A204.1 (cell line): ENCODE data around the gene CARD11.

Source experiments
- FAIRE-seq: peaks from 2 replicates; lab custom pipeline; 2012; peaks lifted over from hg19 to GRCh38; lab: Jason Lieb, UNC

Gene CARD11

DNA sequence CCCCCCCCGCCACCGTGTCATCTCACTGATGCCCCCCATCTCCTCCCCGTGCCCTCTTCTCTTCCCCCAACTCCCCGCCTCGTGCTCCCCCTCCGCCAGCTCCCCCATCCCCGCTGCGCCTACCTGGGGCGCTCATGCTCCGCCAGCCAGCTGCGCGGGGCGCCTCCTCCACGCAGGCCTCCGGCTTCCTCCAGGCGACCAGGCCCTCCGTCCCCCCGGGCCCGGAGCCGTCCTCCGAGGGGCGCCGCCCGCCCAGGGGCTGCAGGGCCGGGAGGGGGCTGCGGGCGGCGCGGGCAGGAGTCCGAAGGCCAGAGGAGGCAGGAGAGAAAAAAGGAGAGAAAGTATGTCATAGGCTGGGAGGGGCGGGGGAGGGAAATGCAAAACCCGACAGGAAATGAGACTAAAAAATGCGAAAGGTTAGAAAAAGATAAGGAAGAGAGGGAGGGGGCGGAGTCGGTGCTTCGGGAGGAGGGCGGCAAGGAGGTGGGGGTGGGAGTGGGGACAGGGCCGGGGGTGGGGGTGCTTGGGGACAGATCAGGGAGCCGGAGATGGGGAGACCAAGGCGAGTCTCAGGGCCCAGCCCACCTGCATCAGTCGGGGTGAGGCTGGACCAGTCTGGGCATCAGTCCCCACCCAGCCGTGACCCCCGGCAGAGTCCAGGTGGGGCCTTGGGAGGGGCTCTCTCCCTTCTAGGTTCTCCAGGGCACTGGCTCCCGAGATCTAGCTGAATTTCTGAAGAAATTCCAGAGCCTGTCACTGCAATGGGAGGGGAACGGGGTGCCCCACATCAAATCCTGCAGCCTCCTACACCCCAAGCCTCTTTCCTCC, at the start of gene CARD11:
Gene CARD11, minus strand, starts transcription at position 324 of the 828 bp plus-strand sequence. CDS start 85,361 bp downstream, outside the sequence.
- no peak for FAIRE-seq

DNA sequence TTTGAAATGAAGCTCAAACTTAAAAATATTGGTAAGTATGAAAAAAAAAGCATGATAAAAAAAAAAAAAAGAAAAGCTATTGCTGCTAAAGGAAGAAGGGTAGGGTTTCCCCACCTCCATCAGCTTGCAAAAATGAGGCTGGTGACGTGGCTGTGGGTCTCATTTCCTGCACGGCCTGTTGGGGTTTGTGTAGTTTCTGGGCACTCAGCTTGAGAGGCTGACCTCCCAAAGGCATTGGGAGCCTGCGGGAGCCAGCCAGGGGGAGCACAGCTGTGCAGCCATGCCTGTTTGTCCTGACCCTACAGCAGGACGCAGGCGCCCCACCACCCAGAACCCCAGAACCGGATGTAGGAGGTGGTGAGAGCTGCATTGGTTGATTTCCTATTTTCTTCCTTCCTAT, 48.8 kb upstream of the CARD11 start:
- FAIRE-seq: no peak

DNA sequence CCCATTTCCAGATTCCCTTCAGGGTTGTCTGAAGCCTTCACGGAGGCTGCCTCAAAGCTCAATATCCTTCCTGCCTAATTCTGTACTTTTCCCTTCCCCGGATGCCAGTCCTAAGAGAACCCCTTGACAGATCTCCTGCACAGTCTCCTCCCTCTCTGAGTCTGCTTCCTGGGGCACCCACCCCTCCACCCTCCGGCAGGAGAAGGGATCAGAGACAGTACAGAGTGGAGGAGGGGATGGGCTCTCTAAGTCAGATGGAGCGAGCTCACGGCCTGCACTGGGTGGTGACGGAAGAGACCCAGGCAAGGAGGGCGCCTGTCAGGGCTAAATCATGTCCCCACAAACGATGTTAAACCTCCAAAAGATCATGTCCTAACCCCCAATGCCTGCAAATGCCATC, 48.0 kb upstream of the CARD11 start:
- no peak for FAIRE-seq

DNA sequence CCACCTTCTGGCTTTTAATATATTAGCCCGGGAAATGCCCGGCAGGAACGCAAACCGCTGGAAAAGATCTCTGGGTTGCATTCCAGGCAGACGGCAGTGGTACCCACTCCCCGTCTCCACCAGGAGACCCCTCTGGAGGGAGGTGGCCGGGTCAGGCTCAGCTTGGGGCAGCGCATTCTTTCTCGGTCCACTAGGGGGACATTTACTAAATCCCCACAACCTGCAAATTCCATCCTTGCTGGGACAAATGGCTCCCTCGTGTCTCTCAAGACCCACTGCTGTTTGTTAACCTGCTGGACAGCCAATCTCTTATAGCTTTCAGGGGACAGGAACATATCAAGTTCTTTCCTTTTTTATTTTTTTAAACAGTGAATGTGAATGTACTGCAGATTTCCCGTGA, 45.8 kb upstream of the CARD11 start:
- FAIRE-seq: no peak

DNA sequence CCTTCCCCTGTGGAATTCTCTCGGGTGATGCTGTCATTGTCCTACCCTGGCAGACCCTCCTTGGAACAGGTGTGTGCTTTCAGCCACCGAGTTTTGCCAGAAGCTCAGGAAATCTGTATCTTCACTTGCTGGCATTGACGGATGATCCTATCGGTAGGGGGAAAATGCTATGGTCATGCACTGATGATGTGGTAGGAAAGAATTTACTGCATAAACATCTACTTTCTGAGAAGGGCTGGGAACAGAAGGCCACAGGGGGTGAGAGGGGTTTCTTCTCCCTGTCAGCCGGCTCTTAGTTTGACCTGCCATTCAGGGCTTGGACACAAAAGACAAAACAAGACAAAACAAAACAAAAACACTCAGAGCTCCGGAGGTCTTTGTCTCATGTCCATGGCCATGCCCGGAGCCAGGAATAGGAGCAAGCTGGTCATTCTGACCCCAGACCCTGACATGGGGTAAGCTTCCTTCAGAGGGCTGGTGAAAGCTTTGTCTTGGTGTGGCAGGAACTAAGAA, 43.6 kb upstream of the CARD11 start:
- no peak for FAIRE-seq

DNA sequence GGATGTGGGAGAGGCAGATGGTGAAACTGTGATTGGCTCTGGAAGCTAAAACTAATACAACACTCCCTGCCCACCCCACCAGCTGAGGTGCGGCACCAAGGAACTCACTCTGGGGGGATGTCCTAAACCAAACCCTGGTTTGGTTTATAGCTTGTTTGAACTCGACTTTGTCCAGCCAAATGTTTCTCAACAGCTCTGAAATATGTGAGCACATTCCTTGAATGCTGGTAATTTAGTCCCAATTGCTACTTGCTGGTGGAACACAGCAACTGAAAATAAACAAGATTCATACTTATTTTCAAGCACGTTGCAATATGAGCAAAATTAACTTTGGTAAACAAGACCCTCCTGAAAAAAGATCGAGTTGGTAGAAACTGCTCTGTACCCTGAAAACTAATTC, 39.7 kb upstream of the CARD11 start:
- FAIRE-seq: no peak

DNA sequence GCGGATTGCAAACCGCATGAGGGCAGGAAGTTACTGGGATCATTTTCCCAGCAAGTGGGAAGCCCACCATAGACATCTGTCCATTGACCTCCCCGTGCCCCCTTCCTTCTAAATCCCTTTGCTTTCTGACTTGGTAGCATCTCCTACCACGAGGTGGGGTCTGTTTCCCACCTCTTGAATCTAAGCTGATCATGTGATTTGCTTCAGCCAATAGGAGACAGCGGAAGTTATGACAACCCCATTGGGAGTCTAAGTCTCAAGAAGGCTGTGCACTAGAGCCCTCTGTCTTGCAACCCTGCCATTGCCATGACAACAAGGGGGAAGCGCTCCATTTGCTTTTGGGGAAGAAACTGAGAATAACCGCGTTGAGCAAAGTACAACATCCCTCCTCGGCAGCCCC, 39.2 kb upstream of the CARD11 start:
- no peak for FAIRE-seq

DNA sequence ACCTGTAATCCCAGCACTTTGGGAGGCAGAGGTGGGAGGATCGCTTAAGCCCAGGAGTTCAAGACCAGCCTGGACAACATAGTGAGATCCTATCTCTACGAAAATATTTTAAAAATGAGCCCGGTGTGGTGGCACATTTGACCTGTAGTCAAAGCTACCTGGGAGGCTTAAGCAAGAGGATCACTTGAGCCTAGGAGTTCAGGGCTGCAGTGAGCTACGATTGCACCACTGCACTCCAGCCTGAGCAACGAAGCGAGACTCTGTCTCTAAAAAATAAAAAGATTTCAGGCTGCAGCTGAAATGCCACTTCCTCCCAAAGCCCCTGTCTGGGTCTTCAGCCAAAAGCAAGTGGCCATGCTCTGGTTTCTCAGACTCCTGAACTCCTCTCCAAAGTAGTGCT, 38.7 kb upstream of the CARD11 start:
- no peak for FAIRE-seq

DNA sequence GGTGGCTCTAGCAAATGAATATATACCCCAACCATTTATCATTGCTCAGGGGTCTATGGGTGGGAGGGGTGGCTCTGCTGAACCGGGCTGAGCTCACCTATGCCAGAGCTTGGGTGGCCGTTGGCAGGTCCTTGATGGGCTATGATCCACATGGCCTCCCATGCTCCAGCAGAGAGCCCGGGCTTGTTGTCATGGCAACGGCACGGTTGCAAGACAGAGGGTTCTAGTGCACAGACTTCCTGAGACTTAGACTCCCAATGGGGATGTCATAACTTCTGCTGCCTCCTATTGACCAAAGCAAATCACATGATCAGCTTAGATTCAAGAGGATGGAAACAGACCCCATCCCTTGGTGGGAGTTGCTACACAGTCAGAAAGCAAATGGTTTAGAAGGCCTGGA, 36.4 kb upstream of the CARD11 start:
- no peak for FAIRE-seq

DNA sequence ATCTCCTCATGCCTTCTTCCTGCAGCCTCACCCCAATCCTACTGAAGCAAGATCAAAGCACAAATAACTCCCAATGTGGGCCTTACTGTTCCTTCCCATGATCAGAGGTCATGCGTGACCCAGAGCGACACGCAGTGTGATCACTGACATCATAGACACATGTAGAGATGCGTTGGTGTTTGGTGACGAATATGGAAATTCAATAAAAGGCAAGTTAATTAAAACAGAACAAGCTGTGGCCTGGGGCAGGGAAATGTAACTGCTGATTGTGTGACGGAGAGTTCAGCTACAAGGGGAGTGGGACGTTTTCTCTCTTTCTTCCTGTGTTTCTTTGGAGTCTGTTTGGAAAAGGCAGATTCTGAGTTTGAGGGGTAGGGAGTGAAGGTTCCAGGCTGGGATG, 34.8 kb upstream of the CARD11 start:
- no peak for FAIRE-seq

DNA sequence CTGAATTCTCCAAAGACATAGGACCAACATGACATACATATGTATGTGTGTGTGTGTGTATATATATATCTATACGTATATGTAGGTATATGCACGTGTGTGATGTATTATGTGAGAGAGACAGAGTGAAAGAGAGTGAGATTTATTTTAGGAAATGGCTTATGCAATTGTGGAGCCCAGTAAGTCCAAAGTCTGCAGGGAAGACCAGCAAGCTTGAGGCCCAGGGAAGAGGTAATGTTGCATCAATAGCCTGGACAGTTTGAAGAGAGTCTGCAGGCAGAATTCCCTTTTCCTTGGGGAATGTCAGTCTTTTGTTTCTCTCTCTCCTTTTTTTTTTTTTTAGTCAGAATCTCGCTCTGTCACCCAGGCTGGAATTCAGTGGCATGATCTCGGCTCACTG, 33.0 kb upstream of the CARD11 start:
- no peak for FAIRE-seq

DNA sequence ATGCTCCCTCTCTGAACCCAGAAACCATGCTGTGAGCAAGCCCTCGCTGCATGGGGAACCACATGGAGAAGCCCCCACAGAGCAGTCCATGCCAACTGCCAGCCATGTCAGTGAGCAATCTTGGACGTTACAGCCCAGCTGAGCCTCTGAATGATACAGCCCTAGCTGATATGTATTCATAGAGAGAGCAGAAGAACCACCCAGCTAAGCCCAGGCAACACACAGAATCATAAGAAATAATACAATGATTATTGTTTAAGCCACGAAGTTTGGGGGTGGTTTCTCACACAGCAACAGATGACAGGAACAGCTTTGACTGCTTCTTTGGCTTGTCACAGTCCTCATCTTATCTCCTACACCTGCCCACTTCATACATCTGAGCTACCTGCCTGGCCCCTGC, 32.5 kb upstream of the CARD11 start:
- no peak for FAIRE-seq

DNA sequence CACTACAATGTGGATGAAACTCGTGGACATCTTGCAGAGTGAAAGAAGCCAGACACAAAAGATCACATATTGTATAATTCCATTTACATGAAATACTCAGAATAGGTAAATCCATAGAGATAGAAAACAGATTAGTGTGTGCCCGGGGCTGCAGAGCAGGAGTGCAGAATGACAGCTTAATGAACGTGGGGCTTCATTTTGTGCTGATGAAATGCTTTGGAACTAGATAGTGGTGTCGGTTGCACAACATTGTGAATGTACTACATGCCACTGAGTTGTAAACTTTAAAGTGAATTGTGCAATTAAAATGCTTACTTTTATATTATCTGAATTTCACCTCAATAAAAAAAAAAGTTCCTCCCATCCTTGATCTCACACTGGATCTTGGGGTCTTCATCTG, 31.8 kb upstream of the CARD11 start:
- no peak for FAIRE-seq

DNA sequence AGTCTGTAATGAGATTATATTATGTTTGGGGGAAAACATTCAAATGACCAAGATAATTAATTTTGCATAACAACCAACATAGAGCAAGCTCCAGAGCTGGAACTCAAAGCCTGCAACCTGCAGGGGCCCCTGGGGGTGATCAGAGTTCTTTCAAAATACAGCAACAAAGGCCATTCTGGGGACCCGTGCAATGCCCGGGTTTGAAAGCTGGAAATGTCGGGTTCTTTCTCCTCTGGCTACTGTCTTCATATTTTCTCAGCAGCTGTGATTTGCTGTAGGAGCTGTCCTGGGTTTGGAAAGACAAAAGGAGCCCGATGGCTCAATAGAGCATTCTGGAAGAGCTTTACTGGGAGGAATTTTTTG, 30.8 kb upstream of the CARD11 start:
- no peak for FAIRE-seq

DNA sequence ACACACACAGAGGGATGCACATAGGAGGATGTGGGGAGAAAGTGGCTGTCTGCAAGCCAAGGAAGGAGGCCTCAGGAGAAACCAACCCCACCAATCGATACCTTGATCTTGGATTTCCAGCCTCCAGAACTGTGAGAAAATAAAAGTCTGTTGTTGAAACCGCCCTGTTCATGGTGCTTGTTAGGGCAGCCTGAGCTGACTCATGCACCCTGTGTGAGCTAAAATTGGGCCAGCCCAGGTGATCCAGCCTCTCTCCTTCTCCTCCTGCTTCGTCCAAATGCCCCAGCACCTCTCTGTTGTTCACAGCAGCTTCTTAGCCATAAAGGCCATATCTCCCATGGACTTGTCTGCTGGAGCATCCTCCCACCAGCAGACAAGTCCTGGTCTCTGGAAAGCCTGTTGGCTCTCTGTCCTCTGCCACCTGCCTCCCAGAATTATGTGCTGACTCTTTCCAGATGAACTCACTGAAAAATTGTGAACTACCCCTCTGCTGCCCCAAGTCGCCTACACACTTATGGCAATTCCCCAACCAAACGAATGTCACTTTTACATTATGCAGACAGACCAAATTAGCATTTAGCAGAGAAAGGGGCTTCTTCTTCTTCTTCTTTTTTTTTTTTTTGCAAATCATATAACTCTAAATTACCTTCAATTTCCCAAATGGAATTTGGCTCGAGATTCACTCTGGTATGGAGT, 30.2 kb upstream of the CARD11 start:
- FAIRE-seq: no peak

DNA sequence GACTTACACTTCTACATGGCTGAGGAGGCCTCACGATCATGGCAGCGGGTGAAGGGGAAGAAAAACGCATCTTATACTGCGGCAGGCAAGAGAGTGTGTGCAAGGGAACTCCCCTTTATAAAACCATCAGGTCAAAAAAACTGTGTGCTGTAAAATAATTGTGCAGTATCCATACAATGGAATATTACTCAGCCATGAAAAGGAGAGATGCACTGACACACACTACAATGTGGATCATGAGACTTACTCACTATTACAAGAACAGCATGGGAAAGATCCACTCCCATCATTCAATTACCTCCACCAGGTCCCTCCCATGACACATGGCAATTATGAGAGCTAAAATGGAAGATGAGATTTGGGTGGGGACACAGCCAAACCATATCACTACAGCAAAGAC, 27.2 kb upstream of the CARD11 start:
- FAIRE-seq: no peak

DNA sequence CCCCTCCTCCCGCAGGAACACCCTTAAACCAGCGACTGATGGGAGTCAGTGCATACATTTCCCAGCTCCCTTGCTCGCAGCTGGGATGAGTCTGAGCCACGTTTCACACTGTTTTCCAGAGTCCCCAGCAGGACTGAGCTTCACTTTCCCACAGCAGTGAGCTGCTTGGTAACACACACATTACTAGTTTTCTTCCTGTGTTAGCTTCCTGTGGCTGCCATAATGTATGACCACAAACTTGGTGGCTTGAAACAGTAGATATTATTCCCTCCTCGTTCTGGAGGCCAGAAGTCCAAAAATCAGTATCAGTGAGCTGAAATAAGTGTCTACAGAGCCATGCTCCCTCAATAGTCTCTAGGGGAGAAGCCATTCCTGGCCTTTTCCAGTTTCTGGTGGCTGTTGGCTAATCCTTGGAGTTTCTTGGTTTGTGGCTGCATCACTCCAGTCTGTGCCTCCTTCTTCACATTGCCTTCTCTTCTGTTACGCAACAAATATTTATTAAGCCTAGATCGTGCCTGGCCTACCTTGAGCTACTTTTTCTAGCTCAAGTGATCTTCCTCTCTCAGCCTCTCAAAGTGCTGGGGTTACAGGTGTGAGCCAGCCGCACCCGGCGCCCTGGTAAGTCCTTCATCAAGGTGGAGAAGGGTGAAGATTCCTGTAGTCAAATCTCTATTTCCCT, 26.2 kb upstream of the CARD11 start:
- no peak for FAIRE-seq

DNA sequence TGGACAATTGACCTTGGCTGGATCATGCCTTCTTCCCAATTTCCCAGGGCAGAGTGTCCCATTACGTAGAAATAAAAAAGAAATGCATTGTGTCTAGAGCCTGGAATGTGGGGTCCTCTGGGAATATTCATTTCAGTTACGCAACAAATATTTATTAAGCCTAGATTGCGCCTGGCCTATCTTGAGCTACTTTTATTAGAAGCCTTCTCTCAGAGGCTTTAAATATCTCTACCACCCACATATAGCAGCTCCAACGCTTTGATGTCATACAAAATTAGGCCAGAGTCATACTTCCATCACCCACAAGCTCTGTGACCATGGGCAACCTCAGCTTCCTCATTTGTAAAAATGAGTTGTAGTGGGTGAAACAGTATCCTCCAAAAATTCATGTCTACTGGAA, 24.9 kb upstream of the CARD11 start:
- no peak for FAIRE-seq

DNA sequence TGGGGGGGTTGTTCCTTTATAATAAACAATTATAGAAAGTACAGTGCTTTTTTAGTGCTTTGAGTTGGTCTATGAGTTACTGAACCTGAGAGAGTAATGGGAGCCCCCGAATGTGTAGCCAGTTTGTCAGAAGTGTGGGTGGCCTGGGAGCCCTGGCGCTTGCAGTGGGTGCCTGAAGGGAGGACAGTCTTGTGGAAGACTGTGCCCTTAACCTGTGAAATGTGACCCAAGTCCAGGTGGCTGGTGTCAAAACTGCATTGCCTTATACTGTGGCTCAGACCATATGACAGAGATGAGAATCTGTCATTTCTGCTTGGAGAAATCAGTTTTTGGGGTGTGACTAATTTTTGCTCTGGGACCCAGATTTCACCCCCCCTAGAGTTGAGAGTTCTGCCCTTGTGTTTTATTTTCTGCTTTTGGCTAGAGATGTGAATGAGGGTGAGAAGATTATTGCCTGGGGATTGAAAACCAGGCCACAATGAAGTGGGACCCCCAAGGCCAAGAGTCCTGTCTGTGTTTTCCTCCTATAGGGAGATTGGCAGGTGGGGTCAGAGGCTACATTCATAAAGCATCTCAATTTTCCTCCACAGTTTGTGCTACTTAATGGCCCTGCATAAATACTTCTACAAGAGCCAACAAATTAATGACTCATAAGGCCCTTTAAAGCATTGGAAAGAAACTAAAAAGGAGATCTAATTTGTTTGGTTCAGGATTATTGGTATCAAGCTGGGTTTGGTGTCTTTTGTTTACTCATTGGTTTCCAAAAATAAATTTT, 24.1 kb upstream of the CARD11 start:
- FAIRE-seq: no peak

DNA sequence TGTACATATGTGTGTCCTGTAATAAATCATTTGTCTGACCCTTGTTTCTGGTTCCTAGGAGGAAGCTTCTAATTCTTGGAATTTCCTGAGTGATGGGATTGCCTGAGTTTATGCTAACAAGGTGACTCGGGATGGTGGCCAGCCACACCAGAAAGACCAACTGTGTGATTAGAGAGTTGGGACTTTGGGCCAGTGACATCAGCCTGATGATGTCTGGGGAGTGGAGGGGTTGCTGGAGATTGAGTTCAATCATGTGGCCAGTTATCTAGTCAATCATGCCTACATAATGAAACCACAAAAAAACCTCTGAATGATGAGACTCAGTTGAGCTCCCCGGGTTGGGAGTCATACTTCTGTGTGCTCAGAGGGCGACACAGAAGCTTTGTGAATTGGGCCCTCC, 23.5 kb upstream of the CARD11 start:
- no peak for FAIRE-seq

DNA sequence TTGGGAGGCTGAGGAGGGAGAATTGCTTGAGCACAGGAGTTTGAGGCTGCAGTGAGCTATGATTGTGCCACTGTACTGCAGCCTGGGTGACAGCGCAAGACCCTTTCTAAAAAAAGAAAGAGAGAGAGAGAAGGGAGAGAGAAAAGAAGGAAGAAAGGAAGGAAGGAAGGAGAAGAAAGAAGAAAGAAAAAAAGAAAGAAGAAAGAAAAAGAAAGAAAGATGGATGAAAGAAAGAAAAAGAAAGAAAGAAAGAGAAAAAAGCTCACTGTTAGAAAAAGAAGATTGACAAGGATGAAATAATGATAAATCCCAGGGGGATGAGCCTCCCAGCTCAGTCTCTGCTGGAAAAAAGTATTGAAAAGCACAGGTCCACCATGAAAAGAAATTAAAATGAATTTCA, 22.8 kb upstream of the CARD11 start:
- no peak for FAIRE-seq

DNA sequence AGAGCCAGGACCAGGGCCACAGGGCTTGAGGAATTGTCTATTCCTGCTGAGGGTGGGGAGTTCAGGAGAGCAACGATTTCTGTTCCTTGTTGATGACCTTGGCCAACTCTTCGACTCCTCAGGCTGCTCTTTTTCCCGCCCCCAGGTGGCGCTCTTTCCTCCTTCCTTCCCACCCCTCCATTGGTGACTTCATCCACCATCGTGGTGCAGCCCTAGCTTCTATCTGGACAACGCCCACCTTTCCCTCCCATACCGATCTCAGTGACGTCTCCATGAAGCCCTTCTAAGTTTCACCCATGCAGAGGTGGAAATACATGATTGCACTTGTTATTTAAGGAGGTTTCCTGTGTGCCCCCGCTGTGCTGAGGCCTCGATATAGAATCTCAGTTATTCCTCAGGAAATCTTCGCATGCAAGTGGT, 22.1 kb upstream of the CARD11 start:
- FAIRE-seq: no peak
